Ishikawa (cell line): Measurements from ENCODE around the gene CHCHD6.

Experiments used
- CEBPB ChIP-seq: IDR thresholded peaks from 2 replicates; pipeline ENCODE4 v1.6.1; 2012
- CREB1 ChIP-seq: IDR thresholded peaks from 2 replicates; pipeline ENCODE4 v1.6.1; 2012; ENCODE audit warnings: low read depth
- EGR1 ChIP-seq: IDR thresholded peaks from 2 replicates; pipeline ENCODE4 v1.6.1; 2012
- EP300 ChIP-seq: IDR thresholded peaks from 2 replicates; pipeline ENCODE4 v1.6.1; 2012; ENCODE audit warnings: borderline replicate concordance
- FOXM1 ChIP-seq: IDR thresholded peaks from 2 replicates; pipeline ENCODE4 v1.6.1; 2012; ENCODE audit warnings: low read depth, borderline replicate concordance
- NFIC ChIP-seq: IDR thresholded peaks from 2 replicates; pipeline ENCODE4 v1.6.1; 2012
- RAD21 ChIP-seq: IDR thresholded peaks from 2 replicates; pipeline ENCODE4 v1.6.1; 2012; ENCODE audit warnings: low read depth
- TAF1 ChIP-seq: IDR thresholded peaks from 2 replicates; pipeline ENCODE4 v1.6.1; 2012; ENCODE audit warnings: low read depth, mild to moderate bottlenecking
- TCF12 ChIP-seq: IDR thresholded peaks from 2 replicates; pipeline ENCODE4 v1.6.1; 2012; ENCODE audit warnings: low read depth
- TEAD4 ChIP-seq: IDR thresholded peaks from 2 replicates; pipeline ENCODE4 v1.6.1; 2012
- YY1 ChIP-seq: IDR thresholded peaks from 2 replicates; pipeline ENCODE4 v1.6.1; 2012; ENCODE audit warnings: low read depth
- ZBTB7A ChIP-seq: IDR thresholded peaks from 2 replicates; pipeline ENCODE4 v1.6.1; 2012; ENCODE audit warnings: low read depth
- TF ChIP-seq, protein P1 (sequence below): IDR thresholded peaks from 2 replicates; pipeline ENCODE4 v1.6.1; 2012; ENCODE audit warnings: low read depth, mild to moderate bottlenecking
- TF ChIP-seq, protein P2 (sequence below): IDR thresholded peaks from 2 replicates; pipeline ENCODE4 v1.6.1; 2012
- TF ChIP-seq, protein P3 (sequence below): IDR thresholded peaks from 2 replicates; pipeline ENCODE4 v1.6.1; 2012

The CHCHD6 gene

DNA sequence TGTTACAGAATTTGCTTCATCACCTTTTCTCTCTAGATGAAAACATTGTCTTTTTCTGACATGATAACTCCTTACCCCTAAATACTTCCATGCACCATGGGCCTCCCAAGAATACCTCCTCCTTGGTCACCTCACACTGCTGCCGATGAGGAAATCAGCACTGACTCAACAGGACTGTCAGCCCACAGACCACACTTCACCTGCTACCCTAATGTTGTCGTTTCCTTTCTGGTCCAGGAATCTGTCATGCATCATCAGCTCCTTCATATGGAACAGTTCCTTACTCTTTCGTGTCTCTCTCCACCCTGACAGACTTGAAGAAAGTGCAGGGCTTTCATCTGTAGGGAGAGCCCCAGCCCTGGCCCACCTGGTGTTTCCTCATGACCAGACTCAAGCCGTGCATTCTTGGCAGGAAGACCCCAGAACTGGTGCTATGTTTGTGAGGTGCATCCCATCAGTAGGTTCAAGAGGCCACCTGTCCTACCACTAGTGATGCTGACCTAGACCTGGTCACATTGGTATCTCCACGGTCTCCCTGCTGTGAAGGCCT is 237.8 kb downstream of the CHCHD6 start:
- TF ChIP-seq CREB1 (no peak), TEAD4 (no peak), RAD21 (no peak), ZBTB7A (no peak), EP300 (no peak), CEBPB (no peak), TCF12 (no peak), FOXM1 (no peak), EGR1 (no peak), NFIC (no peak)
- TF ChIP-seq, protein P1, sequence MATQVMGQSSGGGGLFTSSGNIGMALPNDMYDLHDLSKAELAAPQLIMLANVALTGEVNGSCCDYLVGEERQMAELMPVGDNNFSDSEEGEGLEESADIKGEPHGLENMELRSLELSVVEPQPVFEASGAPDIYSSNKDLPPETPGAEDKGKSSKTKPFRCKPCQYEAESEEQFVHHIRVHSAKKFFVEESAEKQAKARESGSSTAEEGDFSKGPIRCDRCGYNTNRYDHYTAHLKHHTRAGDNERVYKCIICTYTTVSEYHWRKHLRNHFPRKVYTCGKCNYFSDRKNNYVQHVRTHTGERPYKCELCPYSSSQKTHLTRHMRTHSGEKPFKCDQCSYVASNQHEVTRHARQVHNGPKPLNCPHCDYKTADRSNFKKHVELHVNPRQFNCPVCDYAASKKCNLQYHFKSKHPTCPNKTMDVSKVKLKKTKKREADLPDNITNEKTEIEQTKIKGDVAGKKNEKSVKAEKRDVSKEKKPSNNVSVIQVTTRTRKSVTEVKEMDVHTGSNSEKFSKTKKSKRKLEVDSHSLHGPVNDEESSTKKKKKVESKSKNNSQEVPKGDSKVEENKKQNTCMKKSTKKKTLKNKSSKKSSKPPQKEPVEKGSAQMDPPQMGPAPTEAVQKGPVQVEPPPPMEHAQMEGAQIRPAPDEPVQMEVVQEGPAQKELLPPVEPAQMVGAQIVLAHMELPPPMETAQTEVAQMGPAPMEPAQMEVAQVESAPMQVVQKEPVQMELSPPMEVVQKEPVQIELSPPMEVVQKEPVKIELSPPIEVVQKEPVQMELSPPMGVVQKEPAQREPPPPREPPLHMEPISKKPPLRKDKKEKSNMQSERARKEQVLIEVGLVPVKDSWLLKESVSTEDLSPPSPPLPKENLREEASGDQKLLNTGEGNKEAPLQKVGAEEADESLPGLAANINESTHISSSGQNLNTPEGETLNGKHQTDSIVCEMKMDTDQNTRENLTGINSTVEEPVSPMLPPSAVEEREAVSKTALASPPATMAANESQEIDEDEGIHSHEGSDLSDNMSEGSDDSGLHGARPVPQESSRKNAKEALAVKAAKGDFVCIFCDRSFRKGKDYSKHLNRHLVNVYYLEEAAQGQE = no peak

DNA sequence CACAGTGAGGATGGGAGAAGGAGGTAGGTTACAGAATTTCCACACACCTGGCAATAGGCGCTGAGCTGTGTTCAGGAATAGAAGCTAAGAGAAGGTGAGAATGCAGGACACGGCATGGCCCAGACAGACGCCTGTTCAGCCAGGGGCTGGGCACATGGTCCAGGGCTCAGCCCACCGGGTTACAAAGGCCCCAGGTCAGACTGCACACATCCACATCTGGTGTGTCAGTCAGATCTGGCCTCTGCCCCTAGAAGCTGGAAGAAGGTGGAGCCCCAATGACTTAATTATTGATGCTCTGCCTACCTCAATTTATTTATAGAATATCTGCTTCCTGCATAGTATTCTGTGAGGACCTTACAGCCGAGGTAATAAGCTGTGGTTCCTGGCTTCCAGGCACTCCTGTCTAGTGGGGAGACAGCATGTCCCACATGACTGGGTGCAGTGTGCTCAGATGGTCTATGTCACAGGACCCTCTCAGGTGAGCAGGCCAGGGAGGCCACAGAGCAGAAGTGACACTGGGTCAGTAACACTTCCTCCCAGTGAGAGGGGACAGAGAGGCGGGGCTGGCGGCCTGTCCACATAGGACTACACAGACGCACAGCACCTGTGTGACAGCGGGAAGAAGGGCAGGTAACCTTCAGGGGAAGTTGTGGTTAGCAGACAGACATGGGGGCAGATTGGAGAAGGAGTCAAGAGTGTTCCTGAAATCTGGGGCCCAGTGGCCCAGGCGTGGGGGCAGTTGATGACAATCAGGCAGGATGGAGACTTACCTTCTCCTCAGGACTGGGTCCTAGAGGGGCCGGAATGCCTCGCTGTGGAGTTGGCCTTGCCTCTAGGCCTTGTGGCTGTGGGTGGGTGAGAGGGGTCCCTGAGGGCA is 240.3 kb downstream of the CHCHD6 start:
- no peak for TF ChIP-seq ZBTB7A
- no peak for TF ChIP-seq EP300
- TF ChIP-seq EGR1 = no peak
- no peak for TF ChIP-seq NFIC
- TF ChIP-seq YY1 = no peak
- TF ChIP-seq, protein P2, sequence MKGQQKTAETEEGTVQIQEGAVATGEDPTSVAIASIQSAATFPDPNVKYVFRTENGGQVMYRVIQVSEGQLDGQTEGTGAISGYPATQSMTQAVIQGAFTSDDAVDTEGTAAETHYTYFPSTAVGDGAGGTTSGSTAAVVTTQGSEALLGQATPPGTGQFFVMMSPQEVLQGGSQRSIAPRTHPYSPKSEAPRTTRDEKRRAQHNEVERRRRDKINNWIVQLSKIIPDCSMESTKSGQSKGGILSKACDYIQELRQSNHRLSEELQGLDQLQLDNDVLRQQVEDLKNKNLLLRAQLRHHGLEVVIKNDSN = no peak
- TF ChIP-seq TCF12 = no peak
- no peak for TF ChIP-seq TAF1
- TF ChIP-seq, protein P3, sequence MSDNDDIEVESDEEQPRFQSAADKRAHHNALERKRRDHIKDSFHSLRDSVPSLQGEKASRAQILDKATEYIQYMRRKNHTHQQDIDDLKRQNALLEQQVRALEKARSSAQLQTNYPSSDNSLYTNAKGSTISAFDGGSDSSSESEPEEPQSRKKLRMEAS = no peak
- TF ChIP-seq CEBPB = no peak
- TF ChIP-seq FOXM1 = no peak

- no peak for TF ChIP-seq CREB1
These were observed 241.2 kb downstream of the CHCHD6 start for GRCh38 chr3:126945171-126945721.

DNA sequence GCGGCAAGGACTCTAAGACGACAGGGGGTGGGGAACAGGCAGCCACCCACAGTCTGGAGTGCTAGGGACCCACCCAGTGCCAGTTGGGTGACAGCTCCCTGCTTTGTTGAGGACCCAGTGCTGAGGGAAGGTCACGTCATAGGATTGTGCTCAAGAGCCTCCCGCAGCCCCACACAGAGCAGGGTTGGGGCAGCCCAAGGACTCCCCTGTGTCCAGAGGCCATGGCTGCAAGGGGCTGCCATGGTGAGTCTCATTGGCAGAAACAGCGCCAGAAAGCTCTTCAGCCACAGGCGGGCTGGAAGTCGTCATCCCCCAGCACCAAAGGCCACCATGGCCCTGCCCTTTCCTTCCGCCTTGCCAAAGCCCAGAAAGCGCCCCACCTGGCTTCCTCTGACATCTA is 241.9 kb downstream of the CHCHD6 start:
- no peak for TF ChIP-seq FOXM1
- no peak for TF ChIP-seq TCF12
- no peak for TF ChIP-seq YY1
- TF ChIP-seq TEAD4 = no peak
- TF ChIP-seq ZBTB7A = no peak
- TF ChIP-seq RAD21 = no peak
- no peak for TF ChIP-seq TAF1
- no peak for TF ChIP-seq EGR1
- TF ChIP-seq, protein P2 = no peak
- no peak for TF ChIP-seq CREB1
- no peak for TF ChIP-seq NFIC
- no peak for TF ChIP-seq CEBPB
- TF ChIP-seq EP300 = no peak

DNA sequence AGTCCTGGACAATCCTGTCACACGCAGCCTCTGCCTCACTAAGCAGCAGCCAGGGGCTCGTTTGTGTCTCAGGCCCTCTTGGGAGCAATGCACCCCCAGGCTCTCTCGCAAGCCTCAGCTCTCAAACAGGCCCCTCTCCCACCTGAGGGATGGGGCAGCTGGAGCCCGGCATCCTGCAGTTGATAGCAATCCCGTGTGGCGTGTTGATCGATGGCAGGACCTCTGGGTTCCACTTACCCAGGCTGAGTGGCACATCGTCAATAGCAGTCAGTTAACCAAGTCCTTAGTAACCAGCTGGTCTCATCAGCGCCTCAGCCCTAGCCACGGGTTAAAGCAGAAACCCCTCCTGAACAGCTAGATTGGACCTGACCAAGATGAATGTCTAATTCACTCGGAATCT is 242.4 kb downstream of the CHCHD6 start:
- TF ChIP-seq FOXM1 (no peak), EP300 (no peak), RAD21 (no peak), YY1 (no peak), CEBPB (no peak), TCF12 (no peak), ZBTB7A (no peak), TAF1 (no peak), TEAD4 (no peak), EGR1 (no peak), CREB1 (no peak), NFIC (no peak)
- TF ChIP-seq, protein P1 = no peak
- TF ChIP-seq, protein P3 = no peak
- TF ChIP-seq, protein P2 = no peak
